Measurements from ENCODE around the gene KRTAP4-8.

KRTAP4-8 gene

DNA sequence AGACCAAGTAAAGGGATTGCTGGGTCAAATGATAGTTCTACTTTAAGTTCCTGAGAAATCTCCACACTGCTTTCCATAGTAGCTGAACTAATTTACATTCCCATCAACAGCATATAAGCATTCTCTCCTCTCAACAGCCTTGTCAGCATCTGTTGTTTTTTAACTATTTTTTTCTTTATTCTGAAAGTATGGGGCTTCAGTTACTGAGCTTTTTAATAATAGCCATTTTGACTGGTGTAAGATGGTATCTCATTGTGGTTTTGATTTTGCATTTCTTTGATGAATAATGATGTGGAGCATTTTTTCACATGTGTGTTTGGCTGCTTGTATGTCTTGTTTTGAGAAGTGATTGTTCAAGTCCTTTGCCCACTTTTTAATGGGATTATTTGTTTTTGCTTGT, 45.4 kb downstream of the KRTAP4-8 start:
- H3K27ac ChIP-seq (ENCODE audit: extremely low read depth, low read depth, low read length), result no peak overlapping the region
- ChIA-PET CTCF (interaction anchor here (0.7 kb wide), 1 partner anchor 597 kb away, joined by 3 read pairs; no protein-coding TSS in a partner anchor), POLR2A (no interaction called here)
- H3K4me3 ChIP-seq (ENCODE audit: low read depth, low read length), result no peak overlapping the region
- H3K9me3 ChIP-seq (ENCODE audit: control insufficient read depth, insufficient read depth, low read depth, low read length), result no peaks in the 10 kb centered on the region
- no peaks in the 10 kb centered on the region for H3K36me3 ChIP-seq (ENCODE audit: control insufficient read depth in 2 of 2, insufficient read depth in 1 of 2, low read length in 2 of 2)
- H3K4me1 ChIP-seq (ENCODE audit: control insufficient read depth, insufficient read depth, low read length), result no peaks in the 10 kb centered on the region
- TF ChIP-seq, protein P1, sequence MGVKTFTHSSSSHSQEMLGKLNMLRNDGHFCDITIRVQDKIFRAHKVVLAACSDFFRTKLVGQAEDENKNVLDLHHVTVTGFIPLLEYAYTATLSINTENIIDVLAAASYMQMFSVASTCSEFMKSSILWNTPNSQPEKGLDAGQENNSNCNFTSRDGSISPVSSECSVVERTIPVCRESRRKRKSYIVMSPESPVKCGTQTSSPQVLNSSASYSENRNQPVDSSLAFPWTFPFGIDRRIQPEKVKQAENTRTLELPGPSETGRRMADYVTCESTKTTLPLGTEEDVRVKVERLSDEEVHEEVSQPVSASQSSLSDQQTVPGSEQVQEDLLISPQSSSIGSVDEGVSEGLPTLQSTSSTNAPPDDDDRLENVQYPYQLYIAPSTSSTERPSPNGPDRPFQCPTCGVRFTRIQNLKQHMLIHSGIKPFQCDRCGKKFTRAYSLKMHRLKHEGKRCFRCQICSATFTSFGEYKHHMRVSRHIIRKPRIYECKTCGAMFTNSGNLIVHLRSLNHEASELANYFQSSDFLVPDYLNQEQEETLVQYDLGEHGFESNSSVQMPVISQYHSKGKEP (tag by site-specific recombination; IDR thresholded peaks at IDR 0.05), result no peak
- TF ChIP-seq ZNF354C (tag by site-specific recombination; IDR thresholded peaks at IDR 0.05; ENCODE audit: borderline replicate concordance, low read depth) (no peak), HOXD13 (CRISPR knock-in tag; IDR thresholded peaks at IDR 0.05; ENCODE audit: borderline replicate concordance) (no peak), ZNF544 (tag by site-specific recombination; IDR thresholded peaks at IDR 0.05) (no peak), ZNF132 (tag by site-specific recombination; IDR thresholded peaks at IDR 0.05; ENCODE audit: borderline replicate concordance) (no peak), ZNF473 (tag by site-specific recombination; IDR thresholded peaks at IDR 0.05) (no peak), ZNF214 (tag by site-specific recombination; IDR thresholded peaks at IDR 0.05; ENCODE audit: borderline replicate concordance) (no peak), IKZF3 (tag by site-specific recombination; IDR thresholded peaks at IDR 0.05) (no peak), ZNF155 (tag by site-specific recombination; IDR thresholded peaks at IDR 0.05) (no peak), ZNF776 (tag by site-specific recombination; IDR thresholded peaks at IDR 0.05; ENCODE audit: borderline replicate concordance) (no peak), ZBTB1 (tag by site-specific recombination; IDR thresholded peaks at IDR 0.05) (no peak)
- TF ChIP-seq, protein P2, sequence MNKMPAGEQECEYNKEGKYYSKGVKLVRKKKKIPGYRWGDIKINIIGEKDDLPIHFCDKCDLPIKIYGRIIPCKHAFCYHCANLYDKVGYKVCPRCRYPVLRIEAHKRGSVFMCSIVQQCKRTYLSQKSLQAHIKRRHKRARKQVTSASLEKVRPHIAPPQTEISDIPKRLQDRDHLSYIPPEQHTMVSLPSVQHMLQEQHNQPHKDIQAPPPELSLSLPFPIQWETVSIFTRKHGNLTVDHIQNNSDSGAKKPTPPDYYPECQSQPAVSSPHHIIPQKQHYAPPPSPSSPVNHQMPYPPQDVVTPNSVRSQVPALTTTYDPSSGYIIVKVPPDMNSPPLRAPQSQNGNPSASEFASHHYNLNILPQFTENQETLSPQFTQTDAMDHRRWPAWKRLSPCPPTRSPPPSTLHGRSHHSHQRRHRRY (tag by site-specific recombination; IDR thresholded peaks at IDR 0.05), result no peak
- TF ChIP-seq, protein P3, sequence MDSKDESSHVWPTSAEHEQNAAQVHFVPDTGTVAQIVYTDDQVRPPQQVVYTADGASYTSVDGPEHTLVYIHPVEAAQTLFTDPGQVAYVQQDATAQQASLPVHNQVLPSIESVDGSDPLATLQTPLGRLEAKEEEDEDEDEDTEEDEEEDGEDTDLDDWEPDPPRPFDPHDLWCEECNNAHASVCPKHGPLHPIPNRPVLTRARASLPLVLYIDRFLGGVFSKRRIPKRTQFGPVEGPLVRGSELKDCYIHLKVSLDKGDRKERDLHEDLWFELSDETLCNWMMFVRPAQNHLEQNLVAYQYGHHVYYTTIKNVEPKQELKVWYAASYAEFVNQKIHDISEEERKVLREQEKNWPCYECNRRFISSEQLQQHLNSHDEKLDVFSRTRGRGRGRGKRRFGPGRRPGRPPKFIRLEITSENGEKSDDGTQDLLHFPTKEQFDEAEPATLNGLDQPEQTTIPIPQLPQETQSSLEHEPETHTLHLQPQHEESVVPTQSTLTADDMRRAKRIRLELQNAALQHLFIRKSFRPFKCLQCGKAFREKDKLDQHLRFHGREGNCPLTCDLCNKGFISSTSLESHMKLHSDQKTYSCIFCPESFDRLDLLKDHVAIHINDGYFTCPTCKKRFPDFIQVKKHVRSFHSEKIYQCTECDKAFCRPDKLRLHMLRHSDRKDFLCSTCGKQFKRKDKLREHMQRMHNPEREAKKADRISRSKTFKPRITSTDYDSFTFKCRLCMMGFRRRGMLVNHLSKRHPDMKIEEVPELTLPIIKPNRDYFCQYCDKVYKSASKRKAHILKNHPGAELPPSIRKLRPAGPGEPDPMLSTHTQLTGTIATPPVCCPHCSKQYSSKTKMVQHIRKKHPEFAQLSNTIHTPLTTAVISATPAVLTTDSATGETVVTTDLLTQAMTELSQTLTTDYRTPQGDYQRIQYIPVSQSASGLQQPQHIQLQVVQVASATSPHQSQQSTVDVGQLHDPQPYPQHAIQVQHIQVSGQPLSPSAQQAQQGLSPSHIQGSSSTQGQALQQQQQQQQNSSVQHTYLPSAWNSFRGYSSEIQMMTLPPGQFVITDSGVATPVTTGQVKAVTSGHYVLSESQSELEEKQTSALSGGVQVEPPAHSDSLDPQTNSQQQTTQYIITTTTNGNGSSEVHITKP (tag by site-specific recombination; IDR thresholded peaks at IDR 0.05), result no peak
- TF ChIP-seq, protein P4, sequence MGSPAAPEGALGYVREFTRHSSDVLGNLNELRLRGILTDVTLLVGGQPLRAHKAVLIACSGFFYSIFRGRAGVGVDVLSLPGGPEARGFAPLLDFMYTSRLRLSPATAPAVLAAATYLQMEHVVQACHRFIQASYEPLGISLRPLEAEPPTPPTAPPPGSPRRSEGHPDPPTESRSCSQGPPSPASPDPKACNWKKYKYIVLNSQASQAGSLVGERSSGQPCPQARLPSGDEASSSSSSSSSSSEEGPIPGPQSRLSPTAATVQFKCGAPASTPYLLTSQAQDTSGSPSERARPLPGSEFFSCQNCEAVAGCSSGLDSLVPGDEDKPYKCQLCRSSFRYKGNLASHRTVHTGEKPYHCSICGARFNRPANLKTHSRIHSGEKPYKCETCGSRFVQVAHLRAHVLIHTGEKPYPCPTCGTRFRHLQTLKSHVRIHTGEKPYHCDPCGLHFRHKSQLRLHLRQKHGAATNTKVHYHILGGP (tag by site-specific recombination; IDR thresholded peaks at IDR 0.05), result no peak

DNA sequence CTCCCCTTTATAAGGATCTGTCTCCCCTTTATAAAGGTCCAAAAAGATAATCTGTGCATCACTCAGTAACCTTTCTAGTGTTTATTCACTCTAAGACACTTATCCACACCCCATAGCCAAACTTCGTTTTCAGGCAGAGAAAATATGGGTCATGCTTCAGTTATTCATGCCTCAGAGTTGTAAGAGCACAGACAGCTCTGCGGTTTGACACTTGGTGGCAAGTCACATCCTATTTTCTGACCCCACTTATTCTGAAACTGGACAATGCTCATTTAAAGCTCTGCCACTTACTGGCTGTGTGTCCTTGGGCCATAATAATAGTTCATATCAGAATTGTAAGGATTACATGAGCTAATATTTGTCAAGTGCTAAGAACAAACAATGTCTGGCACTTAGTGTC, 48.8 kb downstream of the KRTAP4-8 start:
- TF ChIP-seq, protein P5, sequence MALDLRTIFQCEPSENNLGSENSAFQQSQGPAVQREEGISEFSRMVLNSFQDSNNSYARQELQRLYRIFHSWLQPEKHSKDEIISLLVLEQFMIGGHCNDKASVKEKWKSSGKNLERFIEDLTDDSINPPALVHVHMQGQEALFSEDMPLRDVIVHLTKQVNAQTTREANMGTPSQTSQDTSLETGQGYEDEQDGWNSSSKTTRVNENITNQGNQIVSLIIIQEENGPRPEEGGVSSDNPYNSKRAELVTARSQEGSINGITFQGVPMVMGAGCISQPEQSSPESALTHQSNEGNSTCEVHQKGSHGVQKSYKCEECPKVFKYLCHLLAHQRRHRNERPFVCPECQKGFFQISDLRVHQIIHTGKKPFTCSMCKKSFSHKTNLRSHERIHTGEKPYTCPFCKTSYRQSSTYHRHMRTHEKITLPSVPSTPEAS (tag by site-specific recombination; IDR thresholded peaks at IDR 0.05), result no peak
- no peak for TF ChIP-seq ZNF707 (tag by site-specific recombination; IDR thresholded peaks at IDR 0.05)
- TF ChIP-seq HOXC10 (CRISPR knock-in tag; IDR thresholded peaks at IDR 0.05), result no peak
- no peak for TF ChIP-seq ZNF423 (tag by site-specific recombination; IDR thresholded peaks at IDR 0.05)
- CTCF ChIA-PET, result no interaction called here
- POLR2A ChIA-PET, result no interaction called here

More for the DNA sequence above, 48.8 kb downstream of the KRTAP4-8 start:
- Histone ChIP-seq H3K36me3 (ENCODE audit: control insufficient read depth in 2 of 2, insufficient read depth in 1 of 2, low read length in 2 of 2) (no peaks in the 10 kb centered on the region), H3K4me3 (ENCODE audit: low read depth, low read length) (no peak overlapping the region), H3K9me3 (ENCODE audit: control insufficient read depth, insufficient read depth, low read depth, low read length) (no peaks in the 10 kb centered on the region), H3K4me1 (ENCODE audit: control insufficient read depth, insufficient read depth, low read length) (no peaks in the 10 kb centered on the region), H3K27ac (ENCODE audit: extremely low read depth, low read depth, low read length) (no peak overlapping the region)
